Stimulated activated CD8-positive, alpha-beta memory T cell treated with anti-CD3 and anti-CD28 coated beads, Interleukin-4, amount 100 ng/mL, for 24 hours (primary cell): ENCODE measurements around the gene TOMM5.
A peak's percentile ranks its signal among the peaks of the same experiment; 100 is the strongest.
"Not testable (repeated sequence)": the region's sequence is repeated elsewhere in the genome, so short reads cannot be mapped to it uniquely, and the experiment has no call there.

Experiments
- DNase-seq: peaks from one replicate; pipeline ENCODE4 v3.0.0-alpha.2; 2020; ENCODE audit warnings: low read depth

Gene TOMM5

DNA sequence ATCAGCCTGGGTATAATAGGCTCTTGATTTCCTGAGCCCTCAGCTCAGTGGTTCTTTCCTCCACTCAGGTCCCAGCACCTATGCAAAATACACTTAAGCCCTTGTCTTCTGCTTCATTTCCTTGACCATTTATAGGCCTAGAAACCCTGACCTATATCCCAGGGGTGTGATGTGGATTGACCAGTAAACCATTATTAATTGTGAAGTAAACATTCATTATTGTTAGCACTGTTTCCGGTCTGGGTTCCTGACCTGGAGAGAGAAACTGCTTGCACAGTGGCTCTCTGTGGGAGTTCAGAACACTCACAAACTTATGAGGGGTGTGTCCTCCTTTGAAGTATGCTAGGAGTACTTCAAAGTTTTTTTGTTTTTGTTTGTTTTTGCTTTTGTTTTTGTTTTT is 19.6 kb upstream of the TOMM5 start:
- DNase-seq, result no peak

DNA sequence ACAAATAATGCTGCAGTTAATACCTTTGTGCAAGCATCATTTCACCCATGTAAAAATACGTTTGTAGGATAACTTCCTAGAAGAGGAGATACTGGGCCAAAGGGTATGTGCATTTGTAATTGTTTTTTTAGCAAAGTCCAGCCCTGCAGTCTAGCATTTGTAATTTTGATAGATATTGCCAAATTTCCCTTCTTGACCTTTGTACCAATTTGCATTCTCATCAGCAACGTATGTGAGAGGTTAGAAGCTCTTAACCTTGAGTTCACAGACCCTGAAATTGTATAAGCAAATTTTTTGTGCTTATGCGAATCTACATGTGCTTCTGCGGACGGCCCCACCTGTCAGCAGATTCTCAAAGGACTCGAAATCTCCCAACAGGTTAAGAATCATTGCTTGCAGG is 18.6 kb upstream of the TOMM5 start:
- DNase-seq, result no peak

DNA sequence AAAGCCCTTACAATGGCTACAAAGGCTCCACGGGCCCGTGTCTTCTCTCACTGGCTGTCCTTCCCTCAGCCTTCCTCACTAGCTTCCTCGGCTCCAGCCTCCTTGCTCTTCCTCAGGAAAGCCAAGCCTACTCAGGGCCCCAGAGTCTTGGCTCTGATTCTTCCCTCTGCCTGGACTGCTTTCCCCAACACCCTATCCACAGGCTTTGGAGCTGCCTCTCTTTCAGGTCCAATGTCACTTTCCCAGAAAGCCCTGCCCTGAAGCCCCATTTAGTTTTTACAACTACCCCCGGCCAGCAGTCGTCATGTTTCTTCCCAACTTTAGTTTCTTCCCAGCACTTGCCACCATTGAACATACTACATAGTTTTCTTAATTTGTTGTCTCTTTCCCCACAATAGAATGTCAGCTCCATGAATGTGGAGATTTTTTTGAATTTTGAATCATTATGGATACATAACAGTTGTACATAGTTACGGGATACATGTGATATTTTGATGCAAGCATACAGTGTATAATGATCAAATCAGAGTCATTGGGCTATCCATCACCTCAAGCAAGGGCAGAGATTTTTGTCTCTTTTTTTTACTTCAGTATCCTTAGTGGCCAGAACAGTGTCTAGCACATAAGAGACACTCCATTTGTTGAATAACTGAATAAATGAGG is 17.5 kb upstream of the TOMM5 start:
- no peak for DNase-seq

DNA sequence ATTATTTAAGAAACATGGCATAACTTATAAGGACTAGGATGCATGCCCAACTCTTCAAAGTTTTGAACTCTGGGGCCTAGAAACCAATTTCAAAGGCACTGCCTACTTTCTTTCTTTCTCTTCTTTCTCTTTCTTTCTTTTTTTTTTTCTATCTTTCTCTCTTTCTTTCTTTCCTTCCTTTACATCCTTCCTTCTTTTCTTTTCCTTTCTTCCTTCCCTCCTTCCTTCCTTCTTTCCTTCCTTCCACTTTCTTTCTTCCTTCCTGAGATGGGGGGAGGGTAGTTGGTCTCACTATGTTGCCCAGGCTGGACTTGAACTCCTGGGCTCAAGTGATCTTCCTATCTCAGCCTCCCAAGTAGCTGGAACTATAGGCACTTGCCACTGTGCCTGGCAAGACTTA is 15.9 kb upstream of the TOMM5 start:
- no peak for DNase-seq

DNA sequence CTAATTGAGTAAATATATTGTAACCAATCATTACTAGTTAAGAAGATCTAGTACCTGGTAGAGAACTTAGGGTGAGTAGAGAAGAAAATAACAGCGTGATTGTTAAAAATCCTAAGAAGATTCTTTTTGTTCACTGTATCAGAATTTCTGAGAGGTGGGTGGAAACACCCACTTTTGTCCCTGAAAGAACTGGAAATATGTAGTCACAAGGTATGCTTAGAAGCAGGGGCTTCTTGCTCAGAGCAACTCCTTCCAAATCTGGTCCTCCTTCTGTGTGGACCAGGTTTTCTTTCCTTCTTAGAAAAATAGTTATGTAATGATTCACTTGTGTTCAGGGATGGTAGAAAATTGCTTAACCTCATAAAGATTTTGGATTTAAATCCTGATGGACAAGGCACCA is 11.9 kb upstream of the TOMM5 start:
- DNase-seq, result no peak

DNA sequence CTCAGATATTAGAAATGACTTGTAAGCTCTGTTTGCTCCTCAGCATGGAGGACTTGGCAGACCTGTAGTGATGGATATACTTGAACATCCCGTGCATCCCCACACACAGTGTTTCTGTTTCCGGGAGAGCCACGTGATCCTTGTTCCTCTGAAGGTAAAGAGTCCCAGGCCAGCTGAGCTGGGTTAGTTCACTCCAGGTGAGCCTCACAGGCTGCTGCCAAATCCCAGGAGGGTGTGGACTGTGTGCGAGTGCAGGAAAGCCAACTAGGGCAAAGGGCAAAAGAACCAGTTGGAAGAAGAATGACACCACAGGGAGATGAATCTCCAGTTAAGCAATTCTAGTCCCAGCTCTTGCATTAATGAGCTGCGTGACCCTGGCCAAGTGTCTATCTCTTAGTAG is 10.4 kb upstream of the TOMM5 start:
- no peak for DNase-seq

DNA sequence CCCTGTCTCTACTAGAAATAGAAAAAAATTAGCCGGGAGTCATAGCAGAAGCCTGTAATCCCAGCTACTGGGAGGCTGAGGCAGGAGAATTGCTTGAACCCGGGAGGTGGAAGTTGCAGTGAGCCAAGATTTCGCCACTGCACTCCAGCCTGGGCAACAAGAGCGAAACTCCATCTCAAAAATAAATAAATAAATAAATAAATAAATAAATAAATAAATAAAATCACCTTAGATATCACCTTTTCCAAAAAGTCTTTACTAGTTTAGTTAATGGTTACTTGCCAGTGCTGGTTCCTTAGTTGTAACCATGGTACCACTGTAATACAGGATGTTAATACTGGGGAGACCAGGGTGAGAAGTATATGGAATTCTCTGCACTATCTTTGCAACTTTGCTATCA is 9.7 kb upstream of the TOMM5 start:
- DNase-seq, result not testable (repeated sequence)

DNA sequence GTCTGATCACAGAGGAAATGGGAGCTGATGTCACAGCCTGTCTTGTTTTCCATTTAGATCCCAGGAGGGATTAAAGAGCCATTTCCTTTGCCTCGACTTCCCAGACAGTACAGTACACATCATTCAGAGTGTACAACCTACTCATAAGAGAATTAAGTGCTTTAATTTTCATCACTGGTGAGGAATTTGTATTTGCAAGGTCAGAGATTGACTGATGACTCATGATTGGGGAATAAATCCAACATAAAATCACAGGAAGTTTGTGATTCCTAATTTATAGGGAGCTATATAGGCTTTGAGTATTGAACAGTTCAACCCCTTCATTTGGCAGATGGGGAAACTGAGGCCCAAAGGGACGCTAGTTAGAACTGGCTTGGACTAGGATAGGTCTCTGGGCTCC is 4.1 kb upstream of the TOMM5 start:
- no peak for DNase-seq

DNA sequence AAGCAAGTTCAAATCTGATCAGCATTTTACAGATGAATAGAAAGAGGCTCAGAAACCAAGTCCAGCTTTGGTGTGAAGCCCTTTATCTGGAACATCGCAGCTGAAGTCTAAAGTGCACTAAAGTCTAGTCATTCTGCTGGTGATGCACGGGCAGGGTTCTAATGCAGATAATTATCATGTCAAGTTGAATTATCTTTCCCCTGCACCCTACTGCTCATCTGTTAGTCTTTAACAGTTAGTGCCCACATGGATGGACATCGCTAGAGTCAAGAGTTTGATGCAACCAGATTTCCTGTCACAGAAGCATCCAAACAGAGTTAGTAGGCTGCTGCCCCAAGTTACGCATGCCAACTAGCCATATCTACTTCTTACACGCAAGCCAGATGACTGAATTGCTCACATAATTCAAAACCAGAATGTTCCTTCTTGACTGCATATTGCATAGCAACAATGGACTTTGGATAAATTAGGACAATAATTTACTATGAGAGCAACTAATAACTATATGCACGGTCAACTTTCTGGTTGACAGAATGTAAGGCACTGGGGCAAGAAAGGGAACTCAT is 1.6 kb upstream of the TOMM5 start:
- no peak for DNase-seq

DNA sequence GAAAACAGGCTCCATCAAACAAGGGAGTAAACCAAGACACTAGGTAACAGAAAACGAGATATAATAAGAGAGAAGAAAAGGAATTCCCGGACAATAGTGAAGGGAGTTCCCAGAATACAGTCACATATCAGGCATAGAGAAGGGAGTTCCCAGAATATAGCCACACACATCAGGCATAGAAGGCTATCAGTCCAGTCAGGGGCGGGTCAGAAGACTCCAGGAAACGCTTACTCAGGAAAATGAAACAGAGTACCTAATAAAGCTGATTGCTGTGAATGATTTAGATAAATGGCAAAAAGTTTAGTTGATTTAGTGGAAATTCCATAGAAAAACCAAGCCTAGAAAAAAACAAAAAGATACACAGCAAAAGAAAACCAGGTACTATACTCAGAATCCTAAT is 4.9 kb downstream of the TOMM5 start:
- DNase-seq, result no peak

DNA sequence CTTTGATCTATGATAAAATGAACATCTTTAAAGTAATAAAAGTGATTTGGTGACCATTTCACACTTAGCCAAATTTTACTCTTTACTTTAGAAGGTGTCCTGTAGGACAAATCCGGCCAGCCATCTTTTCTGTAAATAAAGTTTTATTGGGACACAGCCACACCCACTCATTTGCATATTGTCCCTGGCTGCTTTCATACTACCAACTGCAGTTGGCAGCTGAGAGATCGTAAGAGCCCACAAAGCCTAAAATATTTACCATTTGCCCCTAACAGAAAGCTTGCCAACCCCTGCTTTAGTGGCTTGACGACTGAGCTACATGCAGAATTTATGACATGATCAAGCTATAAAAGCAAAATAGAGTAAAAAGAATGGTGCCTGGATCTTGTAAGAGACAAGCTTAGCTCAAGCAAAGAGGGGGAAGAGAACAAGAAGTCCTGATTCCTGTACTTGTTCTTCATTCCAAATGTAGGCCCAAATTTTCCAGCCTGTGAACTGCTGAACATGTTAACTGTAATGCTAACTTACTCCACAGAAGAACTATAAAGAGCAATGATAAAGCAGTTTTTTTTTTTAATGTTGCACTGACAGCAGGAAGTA is 8.8 kb downstream of the TOMM5 start:
- DNase-seq, result no peak

DNA sequence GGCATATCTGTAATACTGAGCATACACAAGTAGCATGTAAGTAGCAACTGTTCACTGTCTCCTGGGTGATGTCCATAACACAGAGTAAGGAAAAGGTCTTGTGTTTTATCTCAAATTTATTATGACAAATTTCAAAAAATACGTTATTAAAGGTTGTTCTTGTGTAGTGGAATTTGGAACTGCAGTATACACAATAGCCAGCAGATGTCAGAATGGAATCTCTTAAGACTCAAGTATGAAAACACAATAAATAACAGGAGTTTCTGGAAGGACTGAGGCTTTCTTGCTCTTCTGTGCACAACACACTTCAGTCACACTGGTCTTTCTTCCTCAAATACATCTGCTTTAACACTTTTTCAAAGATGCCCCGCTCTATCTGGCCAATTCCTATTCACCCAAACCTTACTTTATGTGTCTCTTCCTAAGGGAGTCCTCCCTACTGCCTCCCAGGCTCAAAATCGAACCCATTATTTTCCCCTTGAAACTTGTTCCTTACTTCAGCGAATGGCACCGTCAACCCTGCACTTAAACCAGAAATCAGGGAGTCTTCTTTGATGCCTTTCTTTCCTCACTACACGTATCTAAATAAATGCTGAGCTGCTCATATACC is 9.7 kb downstream of the TOMM5 start:
- no peak for DNase-seq

DNA sequence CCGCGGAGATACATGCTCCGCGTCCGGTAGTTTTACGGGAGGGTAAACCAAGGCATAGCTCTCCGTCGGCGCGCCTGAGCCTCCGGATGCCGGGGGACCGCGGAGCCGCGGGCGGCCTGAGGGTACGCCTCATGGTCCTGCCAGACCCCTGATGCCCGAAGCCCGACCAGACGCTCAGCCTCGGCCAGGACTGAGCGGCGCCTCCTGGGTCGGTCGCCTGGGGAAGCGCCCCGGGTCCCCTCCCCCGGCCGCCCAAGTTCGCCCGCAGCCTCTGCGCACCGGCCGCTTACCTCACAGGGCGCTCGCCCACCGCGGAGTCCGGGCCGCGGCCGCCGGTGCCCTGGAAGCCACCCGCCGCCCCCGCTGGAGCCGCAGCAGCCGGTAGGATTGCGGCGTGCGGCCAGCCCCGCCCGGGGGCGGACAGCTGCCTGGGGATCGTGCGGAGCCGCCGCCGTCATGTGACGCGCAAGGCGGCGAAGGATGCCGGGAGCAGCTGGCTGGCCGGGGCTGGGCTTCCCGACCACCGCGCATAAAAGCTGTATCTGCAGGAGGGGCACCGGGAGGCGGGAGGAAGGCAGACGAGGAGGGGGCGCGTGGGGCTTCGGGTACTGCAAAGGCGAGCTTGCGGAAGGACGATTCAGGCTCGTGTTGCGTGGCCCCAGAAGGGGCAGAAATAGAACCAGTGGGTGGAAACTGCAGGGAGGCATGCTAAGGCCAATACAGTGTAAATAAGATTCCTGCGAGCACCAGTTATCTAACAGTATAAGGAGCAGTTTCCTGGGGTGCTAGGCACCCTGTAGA is 16.3 kb downstream of the TOMM5 start, which contains the start of gene FBXO10:
TSS of gene FBXO10 (minus strand) at position 460 of the 801 bp plus-strand sequence. CDS start 34,612 bp downstream, outside the sequence.
- peak; percentile 24 for DNase-seq

DNA sequence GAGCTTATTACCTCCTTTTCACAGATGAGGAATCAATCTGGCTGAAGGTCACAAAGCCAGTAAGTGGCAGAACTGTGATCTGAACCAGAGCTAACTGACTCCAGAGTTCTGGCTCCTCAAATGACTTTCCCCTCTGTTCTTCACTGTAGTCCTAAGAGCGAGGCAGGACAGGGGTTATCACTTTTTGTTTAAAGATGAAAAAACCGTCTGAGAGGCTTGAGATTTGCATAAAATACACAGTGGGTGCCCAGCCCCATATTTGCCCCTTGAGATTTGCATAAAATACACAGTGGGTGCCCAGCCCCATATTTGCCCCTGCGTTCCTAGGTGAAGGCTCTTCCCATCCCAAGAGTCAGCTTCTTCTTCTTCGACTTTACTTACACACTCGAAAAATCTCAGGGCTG is 16.9 kb downstream of the TOMM5 start:
- DNase-seq, result no peak

DNA sequence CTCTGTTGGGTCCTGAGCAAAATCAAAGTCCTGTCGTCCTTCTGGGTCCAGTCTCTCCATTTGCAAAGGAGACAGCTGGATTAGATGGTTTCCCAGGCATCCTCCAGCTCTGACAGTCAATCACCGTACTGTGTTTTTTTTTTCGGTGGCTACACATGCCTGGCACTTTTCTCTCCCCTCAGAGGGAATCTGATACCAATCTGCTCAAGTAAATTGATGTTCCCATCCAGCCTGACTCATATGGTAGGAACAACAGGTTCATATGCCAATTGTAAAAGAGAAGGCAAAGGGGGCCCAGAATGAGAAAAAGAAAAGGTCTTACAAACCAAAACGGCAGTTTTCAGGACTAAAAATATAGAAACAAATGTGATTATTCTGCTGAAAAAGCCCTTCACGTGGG is 17.4 kb downstream of the TOMM5 start:
- DNase-seq, result no peak

DNA sequence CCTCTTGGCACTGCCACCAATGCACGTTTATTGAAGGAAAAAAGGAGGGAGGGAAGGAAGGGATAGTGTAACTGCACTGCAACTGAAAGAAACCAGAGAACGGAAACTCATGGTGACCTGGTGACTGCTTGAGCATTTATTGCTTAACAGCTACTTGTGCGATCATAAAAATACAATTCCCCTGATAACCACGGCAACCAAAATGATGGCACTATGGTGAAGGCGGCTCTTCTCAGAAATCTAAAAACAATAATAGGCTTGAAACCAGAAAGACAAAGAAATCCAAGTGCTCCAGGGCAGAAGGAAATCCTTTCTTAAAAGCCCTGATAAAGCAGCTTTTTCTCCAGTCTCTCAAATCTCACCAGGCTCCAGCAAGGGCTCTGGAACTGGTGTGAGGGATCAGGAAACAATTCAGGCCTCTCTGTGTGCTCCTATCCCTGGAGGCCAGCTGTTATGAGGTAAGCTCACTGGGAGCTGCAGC is 18.1 kb downstream of the TOMM5 start:
- no peak for DNase-seq

DNA sequence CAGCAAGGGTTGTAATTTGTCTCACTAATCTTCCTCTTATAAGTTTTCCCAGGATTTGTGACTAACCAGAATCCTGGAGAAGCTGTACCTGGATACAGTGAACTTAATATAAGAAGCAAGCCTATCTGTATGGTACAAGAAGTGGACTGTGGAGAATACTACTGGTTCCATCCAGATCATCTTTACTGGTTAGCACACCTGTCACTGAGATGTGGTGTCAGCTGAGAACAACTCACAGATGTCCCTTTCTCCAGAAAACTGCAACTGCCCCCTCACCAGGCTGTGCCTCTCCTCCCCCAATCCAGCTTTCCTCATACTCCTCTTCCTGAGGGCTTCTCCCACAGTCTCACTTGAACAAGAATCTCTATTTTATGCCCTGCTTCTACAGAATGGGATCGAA is 21.1 kb downstream of the TOMM5 start:
- no peak for DNase-seq

DNA sequence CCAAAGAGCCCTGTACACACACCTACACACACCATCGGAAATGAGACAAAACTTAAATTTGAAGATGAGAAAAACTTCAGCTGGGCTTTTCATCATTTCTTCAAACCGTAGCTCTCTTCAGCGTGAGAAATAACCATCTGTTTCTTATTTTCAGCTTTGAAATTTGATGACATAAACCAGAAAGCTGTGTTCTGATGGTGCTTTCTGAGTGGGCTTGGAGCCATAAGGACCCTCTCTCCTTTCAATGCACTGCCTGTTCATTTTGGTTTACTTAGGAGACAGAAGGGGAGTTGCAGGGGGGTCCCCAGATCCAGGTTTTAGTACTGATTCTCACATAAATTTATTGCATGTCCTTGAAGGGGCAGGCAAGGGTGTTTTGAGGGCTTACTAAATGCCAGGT is 25.7 kb downstream of the TOMM5 start:
- DNase-seq, result no peak

DNA sequence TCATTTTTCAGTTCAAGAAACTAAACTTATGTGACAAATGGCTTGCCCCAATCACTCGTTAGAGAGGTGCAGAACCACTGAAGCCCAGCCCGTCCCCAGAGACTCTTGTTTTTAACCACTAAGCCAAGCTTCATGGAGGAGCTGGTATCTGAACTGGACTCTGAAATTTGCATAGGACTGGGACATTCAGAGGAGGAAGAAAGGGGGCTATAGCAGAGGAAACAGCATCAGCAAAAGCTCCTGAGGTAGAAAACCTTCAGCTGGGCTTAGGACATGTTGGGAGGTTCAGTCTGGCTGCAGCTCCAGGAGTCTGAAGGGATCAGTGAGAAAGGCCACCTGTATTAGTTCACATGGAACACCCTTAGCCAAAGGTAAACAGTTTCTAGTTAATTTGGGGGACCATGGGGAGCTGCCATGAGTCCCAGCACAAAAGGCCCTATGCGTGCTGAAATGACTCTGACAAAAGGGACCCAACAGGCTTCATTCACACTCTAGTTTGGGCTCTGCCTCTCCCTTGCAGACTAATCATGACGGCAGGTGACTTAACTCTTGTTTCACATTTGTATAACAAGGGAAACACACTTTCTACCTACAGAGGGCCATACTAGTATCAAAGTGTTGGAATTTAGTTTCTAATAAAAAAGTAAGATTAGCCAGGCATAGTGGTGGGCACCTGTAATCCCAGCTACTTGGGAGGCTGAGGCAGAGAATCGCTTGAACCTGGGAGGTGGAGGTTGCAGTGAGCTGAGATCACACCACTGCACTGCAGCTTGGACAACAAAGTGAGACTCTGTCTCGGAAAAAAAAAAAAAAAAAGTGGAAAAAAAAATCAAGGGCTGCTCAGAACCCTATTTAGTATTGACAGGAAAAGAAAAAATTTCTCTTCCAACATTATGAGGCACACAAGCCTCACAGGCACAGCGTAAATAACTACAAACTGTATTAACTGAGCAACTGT is 26.5 kb downstream of the TOMM5 start:
- DNase-seq, result no peak

DNA sequence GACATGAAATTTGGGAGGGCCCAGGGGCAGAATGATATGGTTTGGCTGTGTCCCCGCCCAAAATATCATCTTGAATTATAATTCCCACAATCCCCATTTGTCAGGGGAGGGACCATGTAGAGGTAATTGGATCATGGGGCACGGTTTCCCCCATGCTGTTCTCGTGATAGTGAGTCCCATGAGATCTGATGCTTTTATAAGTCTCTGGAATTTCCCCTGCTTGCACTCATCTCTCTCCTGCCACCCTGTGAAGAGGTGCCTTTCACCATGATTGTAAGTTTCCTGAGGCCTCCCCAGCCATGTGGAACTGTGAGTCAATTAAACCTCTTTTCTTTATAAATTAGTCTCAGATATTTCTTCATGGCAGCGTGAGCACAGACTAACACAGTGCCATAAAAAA is 27.5 kb downstream of the TOMM5 start:
- no peak for DNase-seq

DNA sequence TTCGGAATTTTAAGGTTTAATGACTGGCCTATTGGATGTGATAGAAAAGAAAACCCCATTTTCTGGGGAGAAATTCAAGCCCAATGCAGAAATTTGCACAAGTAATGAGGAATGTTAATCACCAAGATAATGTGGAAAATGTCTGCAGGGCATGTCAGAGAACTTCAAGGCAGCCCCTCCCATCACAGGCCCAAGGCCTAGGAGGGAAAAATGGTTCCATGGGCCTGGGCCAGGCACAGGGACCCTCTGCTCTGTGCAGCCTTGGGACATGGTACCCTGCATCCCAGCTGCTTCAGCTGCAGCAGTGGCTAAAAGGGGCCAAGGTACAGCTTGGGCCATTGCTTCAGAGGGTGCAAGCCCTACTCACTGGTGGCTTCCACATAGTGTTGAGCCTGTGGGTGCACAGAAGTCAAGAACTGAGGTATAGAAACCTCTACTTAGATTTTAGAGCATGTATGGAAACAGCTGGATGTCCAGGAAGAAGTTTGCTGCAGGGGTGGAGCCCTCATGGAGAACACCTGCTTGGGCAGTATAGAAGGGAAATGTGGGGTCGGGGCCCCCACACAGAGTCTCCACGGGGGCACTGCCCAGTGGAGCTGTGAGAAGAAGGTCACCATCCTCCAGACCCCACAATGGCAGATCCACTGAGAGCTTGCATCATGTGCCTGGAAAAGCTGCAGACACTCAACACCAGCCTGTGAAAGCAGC is 28.4 kb downstream of the TOMM5 start:
- no peak for DNase-seq
